HG02678 (cell line): ENCODE data around the gene AHNAK.
"Not testable (repeated sequence)": the region's sequence is repeated elsewhere in the genome, so short reads cannot be mapped to it uniquely, and the experiment has no call there.

Source experiments
- ATAC-seq: cut with Tn5 transposase; IDR thresholded peaks from one replicate; pipeline ENCODE4 v1.9.1; 2021; ENCODE audit warnings: mild to moderate bottlenecking, moderate library complexity; ENCODE audit not compliant: unreplicated experiment

AHNAK gene

GRCh38 chr11:62553080-62553838, 6.7 kb upstream of the AHNAK start:
- no peak for ATAC-seq

- ATAC-seq: no peak
Observed at GRCh38 chr11:62552485-62553079, 6.0 kb upstream of the AHNAK start.

GRCh38 chr11:62550478-62550877, 3.9 kb upstream of the AHNAK start:
- not testable (repeated sequence) for ATAC-seq

GRCh38 chr11:62548545-62549335, 2.1 kb upstream of the AHNAK start:
- no peak for ATAC-seq

- no peak for ATAC-seq
Observed at GRCh38 chr11:62547691-62548281, 1.2 kb upstream of the AHNAK start.

- ATAC-seq: no peak
Observed at GRCh38 chr11:62546929-62547625, 471 bp upstream of the AHNAK start.

GRCh38 chr11:62545437-62546243, 966 bp downstream of the AHNAK start:
- no peak for ATAC-seq

- no peak for ATAC-seq
Observed at GRCh38 chr11:62544581-62545436, 1.8 kb downstream of the AHNAK start.

GRCh38 chr11:62543680-62544444, 2.7 kb downstream of the AHNAK start:
- ATAC-seq: no peak

- ATAC-seq: no peak
Observed at GRCh38 chr11:62542750-62543567, 3.6 kb downstream of the AHNAK start.

GRCh38 chr11:62542111-62542745, 4.4 kb downstream of the AHNAK start:
- no peak for ATAC-seq

- ATAC-seq: peak; percentile 48
Observed at GRCh38 chr11:62540804-62541701, 5.6 kb downstream of the AHNAK start.

GRCh38 chr11:62539238-62539925, 7.2 kb downstream of the AHNAK start:
- ATAC-seq: no peak

GRCh38 chr11:62538470-62539237, 8.0 kb downstream of the AHNAK start:
- ATAC-seq: no peak
